Mucosa of gallbladder (tissue), 1 donor: ENCODE measurements around the gene PRPF8. TPM values are rescaled to one million over a fixed set of nuclear protein-coding genes. Genes with fewer than 3 reads are reported as not detected.

Experiments used
- DNase-seq: peaks from one replicate; pipeline ENCODE4 v3.0.0-alpha.2; 2020; ENCODE audit warnings: low spot score
- total RNA-seq: library from RNA; stranded (reverse); gene quantifications from one replicate; pipeline ENCODE4 v1.2.1, GENCODE V29; 2021
- donor health status: DM: no; HTN: no; CAD: no.

The PRPF8 gene
- total RNA-seq, 1 donor from 2014 or later = 246 TPM

DNA sequence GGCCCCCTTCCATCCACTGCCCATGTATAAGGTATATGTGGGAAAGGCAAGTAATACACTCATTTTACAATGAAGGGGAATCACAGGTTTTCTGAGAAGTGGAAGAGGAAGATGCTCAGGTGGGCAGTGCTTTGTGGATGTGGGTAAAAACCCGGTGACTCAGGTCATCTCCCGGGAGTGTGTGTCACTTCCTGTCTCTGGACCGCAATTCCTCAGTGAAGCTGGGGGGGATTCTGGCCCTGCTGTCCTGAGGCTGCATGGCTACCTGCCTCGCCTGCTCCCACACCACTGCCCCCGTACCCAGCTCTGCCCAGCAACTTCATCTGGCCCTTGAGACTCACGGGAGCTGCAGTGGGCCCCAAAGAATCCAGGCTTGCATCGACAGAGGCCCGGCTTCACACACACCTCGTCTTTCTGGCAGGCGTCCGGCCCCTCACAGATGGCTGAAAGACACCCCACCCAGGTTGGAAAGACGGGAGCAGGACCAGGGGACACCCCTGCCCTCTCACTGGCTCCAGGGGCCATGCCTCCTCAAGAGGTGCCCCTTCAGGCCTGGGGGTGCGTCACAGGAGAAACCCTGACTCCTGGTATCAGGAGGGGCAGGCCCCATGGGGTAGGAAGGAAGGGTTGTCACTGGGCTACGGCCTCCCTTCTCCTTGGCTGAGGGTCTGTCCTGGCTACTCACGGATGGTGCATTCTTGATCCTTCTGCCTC, 40.0 kb downstream of the PRPF8 start:
- no peak for DNase-seq

DNA sequence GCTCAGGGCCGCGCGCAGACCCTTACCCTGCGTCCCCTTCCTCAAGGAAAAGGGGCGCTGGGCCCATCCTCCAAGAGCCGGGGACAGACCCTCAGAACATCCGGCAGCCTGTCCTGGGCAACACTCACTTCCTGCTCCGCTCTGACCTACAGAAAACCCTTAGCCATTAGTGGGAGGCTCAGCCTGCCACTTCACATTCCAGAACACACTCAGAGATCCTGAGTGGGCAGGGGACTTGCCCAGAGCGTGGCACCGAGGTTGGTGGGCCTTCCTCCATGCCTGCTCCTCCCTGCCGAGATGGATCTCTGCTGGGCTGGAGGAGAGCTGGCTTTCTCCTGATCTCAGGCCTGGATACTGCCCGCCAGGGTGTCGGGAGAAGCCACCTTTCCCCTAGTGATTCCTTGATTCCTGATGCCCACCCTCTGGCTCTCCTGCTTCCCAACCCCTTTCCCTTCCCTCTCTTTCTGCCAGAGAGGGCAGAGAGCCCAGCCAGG, 40.6 kb downstream of the PRPF8 start:
- DNase-seq = no peak

DNA sequence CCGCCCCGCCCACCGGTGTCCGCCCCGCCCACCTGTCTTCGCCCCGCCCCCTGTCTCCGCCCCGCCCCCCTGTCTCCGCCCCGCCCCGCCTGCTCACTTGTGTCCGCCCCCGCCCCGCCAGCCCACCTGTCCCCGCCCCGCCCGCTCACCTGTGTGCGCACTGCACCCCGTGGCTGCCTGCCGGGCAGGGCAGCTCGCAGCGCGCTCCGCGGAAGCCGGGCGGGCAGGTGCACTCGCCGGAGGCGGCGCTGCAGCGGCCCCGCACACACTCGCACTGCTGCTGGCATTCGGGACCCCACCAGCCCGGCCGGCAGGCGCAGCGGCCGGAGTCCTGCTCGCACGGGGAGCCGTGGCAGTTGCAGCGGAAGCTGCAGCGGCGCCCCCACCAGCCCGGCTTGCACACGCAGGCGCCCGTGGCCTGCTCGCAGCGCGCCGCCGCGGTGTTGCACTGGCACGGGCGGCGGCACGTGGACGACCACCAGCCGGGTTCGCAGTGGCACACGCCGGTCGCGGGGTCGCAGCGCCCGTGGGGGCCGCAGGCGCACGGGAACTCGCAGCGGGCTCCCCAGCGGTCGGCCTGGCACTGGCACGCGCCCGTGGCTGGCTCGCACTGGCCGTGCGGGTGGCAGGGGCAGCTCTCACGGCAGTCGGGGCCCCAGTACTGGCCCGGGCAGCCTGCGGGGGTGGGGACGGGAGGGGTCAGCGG, 41.2 kb downstream of the PRPF8 start:
- peak; percentile 67 for DNase-seq

DNA sequence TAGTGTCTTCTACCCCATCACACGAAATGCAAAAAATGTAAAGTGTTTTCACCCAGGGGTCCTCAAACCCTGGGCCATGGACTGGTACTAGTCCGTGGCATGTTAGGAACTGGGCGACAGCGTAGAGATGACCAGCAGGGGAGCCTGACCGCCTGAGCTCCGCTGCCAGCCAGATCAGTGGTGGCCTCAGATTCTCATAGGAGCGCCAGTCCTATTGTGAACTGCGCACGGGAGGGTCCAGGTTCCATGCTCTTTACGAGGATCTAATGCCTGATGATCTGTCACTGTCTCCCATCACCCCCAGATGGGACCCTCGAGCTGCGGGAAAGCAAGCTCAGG, 43.6 kb downstream of the PRPF8 start:
- no peak for DNase-seq

DNA sequence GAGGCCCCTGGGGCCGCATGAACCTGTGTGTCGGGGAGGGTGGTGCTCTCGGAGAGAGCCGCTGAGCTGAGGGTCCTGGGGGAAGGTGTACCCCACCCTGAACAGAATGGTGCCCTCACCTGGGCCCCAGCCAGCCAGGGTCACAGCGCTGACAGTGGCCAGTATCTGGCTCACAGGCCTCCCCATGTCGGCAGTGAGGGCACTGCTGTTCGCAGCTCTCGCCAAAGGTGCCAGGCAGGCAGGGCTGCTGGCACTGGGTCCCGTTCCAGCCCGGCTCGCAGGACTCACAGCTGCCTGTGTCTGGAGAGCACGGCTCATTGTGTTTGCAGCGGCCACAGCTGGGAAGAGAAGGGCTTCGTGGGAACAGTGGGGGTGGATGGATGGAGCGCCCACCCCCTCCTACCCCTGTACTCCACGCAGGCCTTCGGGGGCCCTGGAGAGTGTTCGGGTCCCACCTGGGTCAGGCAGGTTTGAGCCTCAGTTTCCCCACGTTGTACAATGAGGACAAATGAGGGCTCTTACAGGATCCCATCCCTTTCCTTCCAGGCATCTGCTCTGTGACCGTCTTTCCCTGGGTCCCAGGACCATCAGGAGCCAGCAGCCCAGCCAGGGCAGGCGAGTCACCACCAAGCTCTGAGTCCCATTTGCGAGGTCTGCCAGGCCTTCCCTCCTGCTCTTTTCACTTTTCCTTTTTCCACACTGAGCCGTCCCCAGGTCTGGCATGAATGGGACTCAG, 44.2 kb downstream of the PRPF8 start:
- DNase-seq = no peak

DNA sequence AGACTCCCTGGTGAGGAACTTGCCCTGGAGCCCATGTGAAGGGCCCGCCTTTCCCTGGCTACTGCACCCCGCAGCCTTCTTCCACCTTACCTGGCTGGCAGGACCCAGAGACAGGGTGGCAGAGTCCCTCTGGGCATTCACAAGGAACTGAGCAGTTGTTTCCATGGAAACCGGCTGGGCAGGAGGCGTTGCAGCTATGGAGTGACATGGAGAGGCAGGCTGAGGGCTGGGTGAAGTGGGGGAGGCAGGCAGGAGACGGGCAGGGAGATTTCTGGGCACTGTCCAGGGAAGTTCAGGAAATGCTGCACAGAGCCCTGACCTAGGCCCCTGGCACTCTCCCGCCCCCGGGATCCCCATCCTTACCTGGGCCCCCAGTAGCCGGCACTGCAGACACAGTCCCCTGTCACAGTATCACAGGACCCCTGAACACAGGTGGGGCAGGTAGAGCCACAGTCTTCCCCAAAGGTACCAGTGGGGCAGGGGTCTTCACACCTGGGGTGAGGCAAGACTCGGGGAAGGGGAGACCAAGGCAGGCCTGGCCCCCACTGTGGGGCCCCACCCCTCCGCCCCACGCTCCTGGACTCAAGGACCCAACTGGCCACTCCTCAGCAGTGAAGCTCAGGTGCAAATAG, 45.0 kb downstream of the PRPF8 start:
- DNase-seq = no peak

DNA sequence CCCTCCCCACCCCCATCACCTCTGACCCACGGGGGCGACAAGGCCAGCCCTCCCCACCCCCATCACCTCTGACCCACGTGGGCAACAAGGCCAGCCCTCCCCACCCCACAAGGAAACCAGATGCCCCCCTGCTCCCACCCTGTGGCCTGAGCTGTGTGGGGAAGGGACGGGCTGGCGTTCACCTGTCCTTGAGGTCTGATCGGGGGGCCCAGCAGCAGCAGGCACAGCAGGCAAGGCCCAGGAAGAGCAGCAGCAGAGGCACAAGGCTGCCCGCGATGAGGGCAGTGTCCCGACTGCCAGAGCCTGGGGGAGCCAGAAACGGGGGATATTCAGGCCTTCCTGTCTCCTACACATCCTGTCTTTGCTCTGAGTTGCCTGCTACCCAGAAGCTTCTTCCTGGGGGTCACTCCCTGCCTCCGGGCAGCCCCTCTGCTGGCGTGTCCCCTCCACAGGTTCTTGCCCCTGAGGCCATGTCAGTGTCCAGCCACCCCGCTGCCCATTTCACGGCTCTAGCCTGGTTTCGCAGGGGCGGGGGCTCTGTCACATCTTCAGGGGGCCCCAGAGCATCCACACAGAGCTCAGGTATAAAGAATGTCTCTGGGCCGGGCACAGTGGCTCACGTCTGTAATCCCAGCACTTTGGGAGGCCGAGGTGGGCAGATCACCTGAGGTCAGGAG, 45.9 kb downstream of the PRPF8 start:
- DNase-seq = no peak

DNA sequence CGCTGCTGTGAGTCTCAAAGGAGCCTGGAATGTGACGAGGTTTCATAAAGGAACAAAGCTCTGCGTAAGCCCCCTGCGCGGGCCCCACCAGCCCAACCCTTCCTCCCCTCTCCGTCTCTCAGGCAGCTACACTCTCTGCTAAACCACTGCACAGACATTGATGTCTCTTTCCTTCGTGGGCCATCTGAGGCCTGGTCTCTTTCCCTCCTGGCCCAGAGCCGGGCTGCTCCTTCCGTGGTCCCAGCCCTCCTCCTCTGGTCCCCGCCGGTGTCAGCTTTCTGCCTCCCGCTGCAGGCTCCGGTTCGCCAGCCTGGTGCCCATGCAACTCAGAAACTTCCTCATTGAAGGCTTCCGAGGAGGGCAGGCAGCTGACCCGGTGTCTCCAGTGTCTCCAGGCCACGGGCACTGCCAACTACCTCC, 46.5 kb downstream of the PRPF8 start:
- no peak for DNase-seq

DNA sequence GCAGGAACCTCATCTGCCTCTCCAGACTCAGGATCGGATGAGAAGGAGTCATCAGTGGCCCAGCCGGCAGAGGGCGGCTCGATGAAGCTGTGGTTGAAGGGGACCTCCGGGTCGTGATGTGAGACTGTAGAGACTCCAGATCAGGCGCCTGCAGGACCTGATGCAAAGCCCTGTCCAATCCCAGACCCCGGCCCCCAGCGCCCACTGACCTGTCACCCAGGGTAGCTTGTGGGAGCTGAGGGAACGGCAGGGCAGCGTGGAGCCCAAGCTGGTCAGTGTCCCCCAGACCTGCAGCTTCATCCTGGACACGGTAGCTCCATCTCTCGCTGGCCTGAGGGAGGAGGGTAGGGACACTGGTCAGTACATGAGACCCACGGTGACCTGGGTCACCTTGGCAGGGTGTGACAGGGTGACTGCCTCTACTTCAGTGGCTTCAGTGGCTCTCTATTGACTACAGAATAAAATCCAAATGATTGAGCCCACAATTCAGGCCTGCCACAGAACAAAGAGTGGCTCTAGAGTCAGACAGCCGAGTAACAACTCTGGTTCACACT, 47.9 kb downstream of the PRPF8 start:
- DNase-seq = no peak

DNA sequence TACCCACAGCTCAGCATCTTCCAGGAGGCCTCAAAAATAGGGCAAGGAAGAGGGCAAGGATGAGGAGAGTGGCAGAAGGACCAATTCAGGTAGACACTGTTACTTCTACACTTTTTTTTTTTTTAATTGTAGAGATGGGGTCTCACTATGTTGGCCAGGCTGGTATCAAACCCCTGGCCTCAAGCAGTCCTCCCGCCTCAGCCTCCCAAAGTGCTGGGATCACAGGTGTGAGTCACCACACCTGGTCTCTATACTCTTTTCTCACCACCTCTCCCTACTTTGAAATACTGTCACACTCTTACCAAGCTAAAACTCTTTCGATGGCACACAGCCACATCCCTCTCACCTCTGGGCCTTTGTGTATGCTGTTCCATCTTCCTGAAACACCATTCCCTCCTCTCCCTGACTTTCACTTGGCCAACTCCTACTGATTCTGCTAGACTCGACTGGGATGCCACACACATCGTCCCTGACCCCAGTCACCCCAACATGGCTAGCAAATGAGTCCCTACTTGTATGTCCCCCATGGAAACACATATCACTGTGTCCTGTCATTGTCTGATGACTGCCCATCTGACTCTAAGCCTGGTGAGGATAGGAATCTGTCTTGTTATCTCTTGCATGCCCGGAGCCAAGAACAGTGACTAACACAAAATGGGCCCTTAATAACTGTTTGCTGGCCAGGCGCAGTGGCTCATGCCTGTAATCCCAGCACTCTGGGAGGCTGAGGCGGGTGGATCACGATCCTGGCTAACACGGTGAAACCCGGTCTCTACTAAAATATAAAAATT, 48.8 kb downstream of the PRPF8 start:
- no peak for DNase-seq

DNA sequence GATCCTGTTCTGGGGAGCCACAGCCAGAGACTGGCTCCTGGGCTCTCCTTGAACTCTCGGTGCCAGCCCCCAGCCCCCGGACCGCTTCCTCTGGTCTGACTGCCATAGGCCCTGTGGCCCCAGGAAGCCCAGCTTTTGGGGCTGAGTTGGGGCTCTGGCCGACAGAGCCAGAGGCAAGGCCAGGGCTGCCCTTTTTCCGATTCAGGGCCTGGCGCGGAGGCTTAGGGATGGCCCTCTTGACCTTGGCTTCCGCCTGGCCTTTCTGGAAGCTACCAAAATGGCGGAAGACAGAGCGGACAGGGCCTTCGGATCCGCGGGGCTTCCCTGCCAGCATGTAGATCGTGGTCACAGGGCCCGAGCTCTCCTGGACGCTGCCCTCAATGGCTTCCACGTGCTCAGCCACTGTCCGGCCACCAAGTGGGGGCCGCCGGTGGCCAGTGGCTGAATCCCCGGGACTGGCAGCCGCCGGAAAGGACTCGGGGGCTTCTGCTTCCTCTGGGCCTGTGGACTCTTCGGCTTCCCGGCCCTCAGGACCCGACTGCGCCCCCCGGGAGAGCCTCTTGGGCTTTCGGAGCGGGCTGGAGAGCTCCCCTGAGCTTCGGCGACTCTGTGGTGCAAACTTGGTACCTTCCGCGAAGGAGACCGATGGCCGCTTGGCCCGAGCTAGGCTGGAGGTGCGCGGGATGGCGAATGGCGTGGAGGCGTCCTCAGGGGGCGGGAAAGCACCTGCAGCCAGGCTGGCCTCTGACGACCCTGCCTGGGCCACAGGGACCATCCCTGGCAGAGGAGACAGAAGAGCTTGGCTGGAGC, 49.6 kb downstream of the PRPF8 start:
- no peak for DNase-seq

DNA sequence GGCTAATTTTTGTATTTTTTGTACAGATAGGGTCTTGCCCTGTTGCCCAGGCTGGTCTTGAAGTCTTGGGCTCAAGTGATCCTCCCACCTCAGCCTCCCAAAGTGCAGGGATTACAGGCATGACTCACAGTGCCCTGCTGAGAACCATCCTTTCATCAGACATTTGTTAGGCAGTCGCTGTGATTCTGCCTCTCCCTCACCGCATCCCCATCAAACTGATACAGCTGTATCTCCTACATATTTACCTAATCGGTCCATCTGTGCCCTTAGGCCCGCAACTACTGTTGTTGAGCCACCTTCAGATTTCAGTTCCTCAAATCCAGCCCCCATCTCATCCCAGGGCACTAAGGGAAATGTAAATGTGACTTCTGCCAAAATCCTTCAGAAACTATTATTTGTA, 54.0 kb downstream of the PRPF8 start:
- DNase-seq = no peak

DNA sequence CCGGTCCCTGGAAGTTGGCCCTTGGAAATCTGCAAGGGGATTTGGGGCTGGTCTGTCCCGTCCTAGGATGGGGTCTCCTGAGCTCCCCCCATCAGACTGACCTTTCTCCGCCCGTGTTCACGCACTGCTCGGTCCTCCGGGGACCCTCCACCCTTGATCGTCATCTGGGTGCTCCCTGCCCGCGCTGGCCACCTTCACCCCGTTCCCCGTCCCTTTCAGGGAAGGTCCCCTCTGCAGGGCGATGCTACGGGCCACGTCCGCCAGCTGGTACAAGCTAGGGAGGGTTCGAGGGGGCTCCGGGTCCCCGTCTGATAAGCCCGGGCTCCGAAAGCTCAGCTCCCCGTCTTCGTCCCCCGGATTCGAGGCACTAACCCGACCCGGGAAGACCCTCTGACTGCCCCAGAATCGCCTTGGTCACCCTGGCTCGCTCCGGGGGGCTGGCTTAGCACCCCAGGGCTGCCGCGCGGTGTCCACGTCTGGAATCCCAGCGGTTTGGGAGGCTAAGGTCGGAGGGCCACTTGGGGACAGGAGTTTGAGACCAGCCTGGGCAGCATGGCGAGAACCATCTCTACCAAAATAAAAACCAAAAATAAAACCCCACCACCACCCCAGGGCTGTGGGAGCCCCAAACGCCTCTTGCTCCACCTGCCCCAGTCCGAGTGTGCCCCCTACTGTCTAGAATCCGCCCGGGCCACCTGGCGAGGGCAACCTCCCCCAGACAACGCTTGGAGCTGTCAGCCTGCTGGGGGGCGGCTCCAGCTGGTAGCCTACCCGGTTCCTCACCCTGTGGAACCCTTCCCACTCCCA, 55.0 kb downstream of the PRPF8 start:
- DNase-seq = peak; percentile 74

DNA sequence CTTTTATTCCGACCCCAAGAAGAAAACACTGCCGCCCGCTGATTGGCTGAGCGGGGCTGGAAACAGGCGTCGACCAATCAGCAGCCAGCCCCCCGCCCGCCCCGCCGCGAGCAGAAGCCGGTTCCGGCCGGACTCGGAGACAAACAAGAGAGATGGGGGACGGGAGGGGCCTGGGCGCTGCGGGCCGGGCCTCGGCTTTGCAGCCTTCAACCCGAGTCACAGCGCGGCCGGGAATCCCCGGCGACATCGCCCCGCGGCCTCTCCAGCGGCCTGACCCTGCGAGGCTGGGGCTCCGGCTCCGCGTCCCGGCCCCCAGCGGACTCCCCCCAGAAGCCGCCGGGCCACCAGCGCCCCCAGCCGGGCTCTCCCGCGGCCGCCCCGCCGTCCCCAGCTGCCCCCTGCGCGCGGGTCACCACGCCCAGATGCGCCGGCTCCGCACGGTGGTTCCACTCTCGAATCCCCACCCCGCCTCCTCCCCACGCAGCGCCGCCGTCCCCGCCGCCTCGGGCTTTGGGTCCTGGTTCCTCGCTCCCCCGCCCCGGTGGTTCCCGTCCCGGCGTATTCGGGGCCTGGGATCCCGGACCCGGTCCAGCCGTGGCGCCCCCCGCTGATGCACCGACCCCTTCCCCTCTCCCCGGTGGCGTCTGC, 55.7 kb downstream of the PRPF8 start:
- DNase-seq = peak; percentile 95

DNA sequence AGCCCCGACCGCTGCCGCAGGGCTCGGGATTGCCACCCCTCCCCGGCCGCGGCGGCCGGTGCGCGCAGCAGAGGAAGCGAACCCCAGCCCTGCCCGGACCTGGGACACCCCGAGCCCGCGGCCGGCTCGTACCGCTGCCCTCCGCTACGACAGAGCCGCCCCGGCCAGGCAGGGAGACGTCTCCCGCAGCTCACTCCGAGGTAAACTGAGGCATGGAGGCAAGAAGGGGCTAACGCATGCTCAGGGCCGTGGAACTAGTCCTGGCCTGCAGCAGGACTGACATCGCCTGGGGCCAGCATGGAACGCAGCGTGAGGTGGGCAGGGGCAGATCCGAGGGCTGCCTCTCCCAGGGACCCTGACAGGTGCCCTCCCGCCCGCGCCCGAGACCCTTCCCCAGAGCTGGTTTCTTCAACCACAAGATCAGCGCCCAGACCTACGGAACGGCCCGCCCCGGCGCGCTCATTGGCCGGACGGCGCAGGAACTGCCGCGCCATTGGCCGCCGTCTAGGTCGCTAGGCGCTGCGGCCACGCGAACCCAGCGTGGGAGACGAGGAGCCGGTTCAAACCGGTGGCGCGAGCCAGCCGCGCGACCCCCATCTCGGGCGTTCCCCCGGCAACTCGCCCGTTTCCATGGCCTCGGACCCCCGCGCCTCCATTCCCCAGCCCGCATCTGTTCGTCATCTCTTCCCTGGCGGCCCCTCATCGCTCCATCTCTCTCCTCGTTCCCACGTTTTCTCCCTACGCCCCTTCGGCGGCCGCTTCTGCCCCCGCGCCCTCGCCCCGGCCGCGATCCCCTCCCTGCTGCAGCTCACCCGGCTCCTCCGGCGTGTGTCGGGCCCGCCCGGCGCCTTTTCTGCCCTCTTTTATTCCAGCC, 56.4 kb downstream of the PRPF8 start, which contains the start of gene SLC43A2:
SLC43A2 (minus strand) TSS at position 853 of the 874 bp plus-strand sequence. CDS start 960 bp downstream, outside the sequence.
- peak; percentile 82 for DNase-seq

DNA sequence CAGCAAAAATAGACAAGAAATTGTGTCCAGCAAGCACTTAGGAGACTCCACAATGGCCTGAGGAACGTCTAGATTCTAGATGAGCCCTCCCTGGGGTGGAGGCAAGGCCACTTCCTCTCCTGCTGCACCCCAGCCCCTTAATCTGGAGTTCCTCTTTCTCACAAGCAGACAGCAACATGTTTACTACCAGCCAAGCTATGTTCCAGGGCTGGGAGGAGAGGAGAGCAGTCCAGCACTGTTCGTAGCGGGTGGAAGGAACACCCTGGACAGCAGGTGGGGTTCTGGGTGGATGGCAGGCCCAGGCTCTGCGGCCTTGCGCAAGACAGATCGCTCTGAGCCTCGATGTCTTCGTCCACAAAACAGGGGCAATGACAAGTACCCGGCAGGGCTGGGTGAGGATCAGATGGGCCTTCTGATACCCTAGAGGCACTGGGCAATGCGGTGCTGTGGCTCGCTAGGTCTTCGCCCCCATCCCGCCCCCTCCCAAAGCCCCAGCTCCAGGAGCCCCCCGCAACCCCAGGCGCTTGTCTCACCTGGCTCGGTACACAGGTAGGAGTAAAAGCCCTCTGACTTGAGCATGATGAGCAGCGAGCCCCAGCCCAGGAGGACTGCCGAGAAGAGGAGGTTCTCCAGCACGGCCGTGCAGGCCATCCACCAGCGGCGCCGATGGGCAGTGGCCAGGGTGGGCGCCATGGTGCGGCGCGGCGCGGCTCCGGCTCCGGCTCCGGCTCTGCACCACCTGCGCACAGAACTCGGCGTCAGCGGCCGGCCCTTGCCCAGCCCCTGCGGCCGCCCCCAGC, 57.3 kb downstream of the PRPF8 start:
- DNase-seq = no peak
